Mucosa of descending colon (tissue), 3 donors: ENCODE data around the gene FAM227A. TPM values are rescaled to one million over a fixed set of nuclear protein-coding genes. Genes with fewer than 3 reads are reported as not detected.
A peak's percentile ranks its signal among the peaks of the same experiment; 100 is the strongest.

Source experiments
- ATAC-seq: fragments of 200-7000 bp; cut with Tn5 transposase; one replicate; pipeline ENCODE4 v1.9.1; 2020; ENCODE audit warnings: mild to moderate bottlenecking, moderate library complexity
- DNase-seq, 3 donors: peaks; one replicate each; pipeline ENCODE4 v3.0.0-alpha.2; 2020
- H3K36me3 ChIP-seq: fragments of 200-600 bp; one replicate; pipeline ENCODE4 v1.8.0; 2021; ENCODE audit warnings: low read depth, mild to moderate bottlenecking
- H3K4me1 ChIP-seq: fragments of 200-600 bp; one replicate; pipeline ENCODE4 v1.8.0; 2021; ENCODE audit warnings: low read depth, mild to moderate bottlenecking
- H3K4me3 ChIP-seq: fragments of 200-600 bp; one replicate; pipeline ENCODE4 v1.8.0; 2021; ENCODE audit warnings: mild to moderate bottlenecking
- H3K9me3 ChIP-seq: fragments of 200-600 bp; one replicate; pipeline ENCODE4 v1.8.0; 2021; ENCODE audit warnings: mild to moderate bottlenecking
- CTCF ChIP-seq: fragments of 200-600 bp; IDR thresholded peaks from one replicate; pipeline ENCODE4 v1.8.0; 2022; ENCODE audit warnings: antibody characterized with exemption, mild to moderate bottlenecking
- intact Hi-C, 2 donors: fragments of 100-400 bp; cut with DNase I in 1 of 2; cut with micrococcal nuclease in 1 of 2; formaldehyde crosslinking; loops; one replicate each; pipeline versions ENCODE4 v1.11.0 to v1.11.1; 2022; cut with DNase I, micrococcal nuclease
- total RNA-seq, 3 donors: library from RNA; stranded (reverse); fragmentation: NEBNext Ultra II Directional in 2 of 3; extraction: Animal tissue kit (Norgen Biotek cat#: 25700) in 2 of 3; gene quantifications; one replicate each; pipeline versions ENCODE4 v1.2.1 to v1.2.4, GENCODE V29; 2021 to 2023
- donor health status: DM: no; HTN: no; CAD: no; lungs with moderate emphysema.
- donor health status: DM: no; HTN: no; CAD: no.
- donor health status: DM: no; HTN: yes; CAD: no.

The FAM227A gene
- total RNA-seq, 3 donors from 2014 or later, result 0.52 to 1.5 (median 1.3) TPM

- Histone ChIP-seq H3K9me3 (no peaks in the 10 kb centered on the region), H3K4me1 (peaks cover 43% of the 10 kb centered on the region), H3K4me3 (peak overlapping the region; percentile 66), H3K36me3 (no peaks in the 10 kb centered on the region)
- DNase-seq, result peak in 2 of 3 donors; percentile 75 to 87
- TF ChIP-seq CTCF, result no peak
- ATAC-seq, result peak; percentile 61
- intact Hi-C loops, result no loop called here
Measured at GRCh38 chr22:38700270-38700788, 44.1 kb upstream of the FAM227A start.

GRCh38 chr22:38699784-38700183, 43.6 kb upstream of the FAM227A start:
- no peak for ATAC-seq
- H3K9me3 ChIP-seq, result no peaks in the 10 kb centered on the region
- H3K36me3 ChIP-seq, result no peaks in the 10 kb centered on the region
- intact Hi-C loops, result no loop called here
- no peak for TF ChIP-seq CTCF
- no peak for DNase-seq
- H3K4me1 ChIP-seq, result peaks cover 41% of the 10 kb centered on the region
- H3K4me3 ChIP-seq, result peak overlapping the region; percentile 66

- Histone ChIP-seq H3K9me3 (no peaks in the 10 kb centered on the region), H3K4me3 (no peak overlapping the region), H3K36me3 (no peaks in the 10 kb centered on the region), H3K4me1 (peaks cover 45% of the 10 kb centered on the region)
- no peak for ATAC-seq
- DNase-seq, result no peak
- intact Hi-C loops, result no loop called here
- no peak for TF ChIP-seq CTCF
Measured at GRCh38 chr22:38699143-38699542, 43.0 kb upstream of the FAM227A start.

GRCh38 chr22:38698407-38699094, 42.4 kb upstream of the FAM227A start:
- intact Hi-C loops, result no loop called here
- no peak for TF ChIP-seq CTCF
- Histone ChIP-seq H3K9me3 (no peaks in the 10 kb centered on the region), H3K4me1 (peaks cover 46% of the 10 kb centered on the region), H3K36me3 (no peaks in the 10 kb centered on the region), H3K4me3 (no peak overlapping the region)
- ATAC-seq, result no peak
- DNase-seq, result no peak

- ATAC-seq, result no peak
- intact Hi-C loops, result no loop called here
- H3K4me3 ChIP-seq, result no peak overlapping the region
- no peaks in the 10 kb centered on the region for H3K9me3 ChIP-seq
- no peak for TF ChIP-seq CTCF
- no peaks in the 10 kb centered on the region for H3K36me3 ChIP-seq
- DNase-seq, result no peak
- H3K4me1 ChIP-seq, result peaks cover 49% of the 10 kb centered on the region
Measured at GRCh38 chr22:38697425-38698089, 41.4 kb upstream of the FAM227A start.
